ENCODE results near the gene NUF2.
"Not testable (repeated sequence)": the region's sequence is repeated elsewhere in the genome, so short reads cannot be mapped to it uniquely, and the experiment has no call there.

The NUF2 gene

GRCh38 chr1:163337631-163338030, 15.9 kb downstream of the NUF2 start:
- DNase-seq, result no peak

GRCh38 chr1:163346326-163346870, 24.6 kb downstream of the NUF2 start:
- no peak for DNase-seq

- no peak for DNase-seq
These were observed 25.4 kb downstream of the NUF2 start for GRCh38 chr1:163347106-163347505.

GRCh38 chr1:163351912-163352311, 30.2 kb downstream of the NUF2 start:
- no peak for DNase-seq

- no peak for DNase-seq
These were observed 35.6 kb downstream of the NUF2 start for GRCh38 chr1:163357378-163357777.

- not testable (repeated sequence) for DNase-seq
These were observed 36.4 kb downstream of the NUF2 start for GRCh38 chr1:163358172-163358571.

GRCh38 chr1:163361123-163361934, 39.6 kb downstream of the NUF2 start:
- DNase-seq, result no peak

GRCh38 chr1:163365186-163365585, 43.4 kb downstream of the NUF2 start:
- no peak for DNase-seq

- no peak for DNase-seq
These were observed 44.8 kb downstream of the NUF2 start for GRCh38 chr1:163366555-163366954.

- no peak for DNase-seq
These were observed 46.0 kb downstream of the NUF2 start for GRCh38 chr1:163367721-163368120.

GRCh38 chr1:163372576-163372975, 50.8 kb downstream of the NUF2 start:
- no peak for DNase-seq

- no peak for DNase-seq
These were observed 56.8 kb downstream of the NUF2 start for GRCh38 chr1:163378554-163378953.

GRCh38 chr1:163379801-163380200, 58.0 kb downstream of the NUF2 start:
- DNase-seq, result no peak

GRCh38 chr1:163381487-163382184, 59.9 kb downstream of the NUF2 start:
- no peak for DNase-seq

- DNase-seq, result no peak
These were observed 60.6 kb downstream of the NUF2 start for GRCh38 chr1:163382395-163382794.

- DNase-seq, result no peak
These were observed 65.4 kb downstream of the NUF2 start for GRCh38 chr1:163387146-163387545.

- no peak for DNase-seq
These were observed 67.2 kb downstream of the NUF2 start for GRCh38 chr1:163388970-163389369.

GRCh38 chr1:163395790-163396189, 74.0 kb downstream of the NUF2 start:
- no peak for DNase-seq

- no peak for DNase-seq
These were observed 75.9 kb downstream of the NUF2 start for GRCh38 chr1:163397451-163398200.

- no peak for DNase-seq
These were observed 77.2 kb downstream of the NUF2 start for GRCh38 chr1:163399001-163399400.

- DNase-seq, result no peak
These were observed 78.3 kb downstream of the NUF2 start for GRCh38 chr1:163399976-163400601.

GRCh38 chr1:163401211-163401610, 79.5 kb downstream of the NUF2 start:
- DNase-seq, result no peak

Data from activated CD4-positive, alpha-beta T cell treated with anti-CD3 and anti-CD28 coated beads for 48 hours (primary cell).